HFF-Myc (cell line): ENCODE results near the gene EMC8.

ENCODE experiments used
- DNase-seq: peaks from one replicate; pipeline ENCODE4 v3.0.0-alpha.2; 2011; ENCODE audit warnings: low read depth; ENCODE audit errors: extremely low read depth
- H3K4me3 ChIP-seq: replicated peaks from 2 replicates; pipeline ENCODE4 v1.5.1; 2011; ENCODE audit warnings: low read depth, mild to moderate bottlenecking, control low read depth, low read length
- TF ChIP-seq, protein P1 (sequence below): IDR thresholded peaks from 2 replicates; pipeline ENCODE4 v1.5.1; 2012; ENCODE audit warnings: mild to moderate bottlenecking, low read depth, low read length, control low read depth; ENCODE audit errors: missing control alignments

Gene EMC8

GRCh38 chr16:85799497-85800320, at the start of gene EMC8, which contains the start of gene COX4I1:
Gene EMC8 (minus strand): TSS chr16:85799544. CDS start chr16:85799295, 249 bp downstream.
Gene COX4I1 (plus strand): TSS chr16:85799695. CDS start chr16:85801206, 1,511 bp downstream.
- peak within 1 kb of the TSS; percentile 93 for H3K4me3 ChIP-seq
- TF ChIP-seq, protein P1, sequence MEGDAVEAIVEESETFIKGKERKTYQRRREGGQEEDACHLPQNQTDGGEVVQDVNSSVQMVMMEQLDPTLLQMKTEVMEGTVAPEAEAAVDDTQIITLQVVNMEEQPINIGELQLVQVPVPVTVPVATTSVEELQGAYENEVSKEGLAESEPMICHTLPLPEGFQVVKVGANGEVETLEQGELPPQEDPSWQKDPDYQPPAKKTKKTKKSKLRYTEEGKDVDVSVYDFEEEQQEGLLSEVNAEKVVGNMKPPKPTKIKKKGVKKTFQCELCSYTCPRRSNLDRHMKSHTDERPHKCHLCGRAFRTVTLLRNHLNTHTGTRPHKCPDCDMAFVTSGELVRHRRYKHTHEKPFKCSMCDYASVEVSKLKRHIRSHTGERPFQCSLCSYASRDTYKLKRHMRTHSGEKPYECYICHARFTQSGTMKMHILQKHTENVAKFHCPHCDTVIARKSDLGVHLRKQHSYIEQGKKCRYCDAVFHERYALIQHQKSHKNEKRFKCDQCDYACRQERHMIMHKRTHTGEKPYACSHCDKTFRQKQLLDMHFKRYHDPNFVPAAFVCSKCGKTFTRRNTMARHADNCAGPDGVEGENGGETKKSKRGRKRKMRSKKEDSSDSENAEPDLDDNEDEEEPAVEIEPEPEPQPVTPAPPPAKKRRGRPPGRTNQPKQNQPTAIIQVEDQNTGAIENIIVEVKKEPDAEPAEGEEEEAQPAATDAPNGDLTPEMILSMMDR: no peak
- peak; percentile 59 for DNase-seq

GRCh38 chr16:85848986-85849385, 49.6 kb upstream of the EMC8 start:
- TF ChIP-seq, protein P1: no peak
- H3K4me3 ChIP-seq: no peak overlapping the region
- no peak for DNase-seq

GRCh38 chr16:85847681-85848601, 48.6 kb upstream of the EMC8 start:
- TF ChIP-seq, protein P1: no peak
- DNase-seq: no peak
- no peak overlapping the region for H3K4me3 ChIP-seq

- DNase-seq: no peak
- H3K4me3 ChIP-seq: no peak overlapping the region
- TF ChIP-seq, protein P1: no peak
Observed at GRCh38 chr16:85847036-85847435, 47.7 kb upstream of the EMC8 start.

DNA sequence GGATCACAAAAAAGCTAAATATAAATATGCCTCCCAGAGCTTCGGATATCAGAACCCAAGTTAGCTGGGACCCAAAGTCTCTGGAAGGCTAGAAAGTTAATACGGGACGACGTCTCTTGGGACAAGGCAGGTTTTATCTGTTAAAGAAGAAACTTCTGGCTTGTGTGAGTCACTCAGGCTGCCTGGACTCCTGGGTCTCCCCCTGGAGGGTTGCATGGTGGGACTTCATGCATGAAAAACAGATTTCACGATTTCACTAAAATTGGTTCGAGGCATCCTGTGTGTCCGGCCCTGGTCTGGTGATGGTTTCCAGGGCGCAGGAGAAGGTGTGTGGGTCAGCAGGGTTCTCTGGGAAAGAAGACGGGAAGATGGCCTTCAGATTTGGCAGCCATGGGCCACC, 47.1 kb upstream of the EMC8 start:
- no peak for DNase-seq
- no peak overlapping the region for H3K4me3 ChIP-seq
- TF ChIP-seq, protein P1: no peak

DNA sequence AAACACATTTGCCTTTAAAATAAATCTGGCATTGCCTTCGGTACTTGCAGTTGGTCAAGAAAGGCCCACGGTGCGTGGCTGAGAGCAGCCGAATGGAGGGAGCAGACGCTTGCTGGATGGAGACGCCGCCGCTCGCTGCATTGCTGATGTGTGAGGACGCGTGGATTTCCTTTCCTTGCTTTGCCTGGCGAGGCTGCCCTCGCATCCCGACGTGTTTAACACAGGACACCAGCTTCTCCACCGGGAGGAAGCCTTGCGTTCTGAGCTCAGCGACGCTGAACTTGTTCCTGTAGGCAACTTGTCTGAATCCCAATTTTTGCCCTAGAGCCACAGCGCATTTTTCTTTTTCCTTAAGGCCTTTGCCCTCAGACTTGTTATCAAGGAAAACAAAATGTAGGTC, 45.9 kb upstream of the EMC8 start:
- DNase-seq: no peak
- no peak overlapping the region for H3K4me3 ChIP-seq
- TF ChIP-seq, protein P1: no peak
